GM18519 (cell line): ENCODE results near the gene LSM8.
"Not testable (repeated sequence)": the region's sequence is repeated elsewhere in the genome, so short reads cannot be mapped to it uniquely, and the experiment has no call there.

Experiments
- ATAC-seq: cut with Tn5 transposase; IDR thresholded peaks from one replicate; pipeline ENCODE4 v1.9.1; 2021; ENCODE audit warnings: mild to moderate bottlenecking, moderate library complexity; ENCODE audit not compliant: unreplicated experiment, low FRiP score

LSM8 gene

DNA sequence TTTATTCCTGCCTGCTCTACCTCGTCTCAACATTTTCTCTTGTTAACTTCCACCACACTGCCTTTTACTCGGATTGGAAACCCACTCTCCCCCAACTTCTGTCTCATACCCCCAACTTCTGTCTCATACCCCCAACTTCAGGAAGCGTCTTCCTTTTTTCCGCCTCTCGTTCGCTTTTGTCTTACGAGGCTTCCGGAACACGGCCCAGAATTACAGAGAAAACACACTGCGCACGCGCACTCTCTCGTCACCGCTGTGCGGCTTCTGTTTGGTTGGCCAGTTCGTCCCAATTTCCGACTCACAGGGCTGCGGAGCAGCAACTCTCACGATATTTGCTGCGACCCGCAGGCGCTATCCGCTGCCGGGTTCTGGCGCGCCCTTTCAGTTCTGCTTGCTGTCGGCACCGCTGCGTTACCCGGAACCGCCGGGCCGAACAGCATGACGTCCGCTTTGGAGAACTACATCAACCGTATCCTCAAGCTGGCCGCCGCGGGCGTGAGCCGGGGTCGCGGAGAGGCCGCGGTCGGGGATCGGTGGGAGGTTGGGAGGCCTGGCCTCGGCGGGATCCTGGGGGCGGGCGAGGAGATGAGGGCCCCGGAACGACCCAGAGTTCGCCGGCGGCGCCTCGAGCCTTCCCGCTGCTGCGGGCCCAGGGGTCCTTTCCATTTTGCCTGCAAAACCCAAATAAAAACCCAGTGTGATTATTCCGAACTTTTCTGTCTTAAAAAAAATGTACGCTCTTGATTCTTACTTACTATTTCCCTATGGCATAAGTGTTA lies at the start of gene LSM8:
Gene LSM8, plus strand, starts transcription at position 379 of the 779 bp plus-strand sequence. Its CDS starts 60 bp downstream, at position 439.
- peak; percentile 97 for ATAC-seq

DNA sequence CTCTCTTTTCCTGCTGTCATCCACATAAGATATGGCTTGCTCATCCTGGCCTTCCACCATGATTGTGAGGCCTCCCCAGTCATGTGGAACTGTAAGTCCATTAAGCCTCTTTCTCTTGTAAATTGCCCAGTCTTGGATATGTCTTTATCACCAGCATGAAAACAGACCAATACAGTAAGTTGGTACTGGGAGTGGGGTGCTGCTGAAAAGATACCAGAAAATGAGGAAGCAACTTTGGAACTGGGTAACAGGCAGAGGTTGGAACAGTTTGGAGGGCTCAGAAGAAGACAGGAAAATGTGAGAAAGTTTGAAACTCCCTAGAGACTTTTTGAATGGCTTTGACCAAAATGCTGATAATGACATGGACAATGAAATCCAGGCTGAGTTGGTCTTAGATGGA lies 49.5 kb upstream of the LSM8 start:
- ATAC-seq, result not testable (repeated sequence)

DNA sequence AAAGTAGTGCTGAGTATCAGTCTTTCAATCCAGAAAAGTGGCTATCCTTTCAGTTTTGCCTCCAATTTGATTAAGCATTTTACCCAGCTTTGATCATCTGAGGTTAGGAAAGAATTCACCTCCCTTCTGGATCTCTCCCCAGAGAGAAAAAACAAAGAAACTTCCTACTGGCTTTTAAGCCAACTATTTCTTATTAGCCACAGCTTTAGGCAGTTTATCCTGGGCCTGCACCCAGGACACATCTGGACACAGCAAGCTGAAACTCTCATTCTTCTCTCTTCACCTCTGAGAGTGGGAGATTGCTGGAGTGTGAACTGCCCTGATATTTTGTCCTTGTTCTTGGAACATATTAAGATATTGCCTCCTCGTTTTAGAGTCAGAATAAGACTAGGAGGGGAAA lies 43.5 kb upstream of the LSM8 start:
- no peak for ATAC-seq

DNA sequence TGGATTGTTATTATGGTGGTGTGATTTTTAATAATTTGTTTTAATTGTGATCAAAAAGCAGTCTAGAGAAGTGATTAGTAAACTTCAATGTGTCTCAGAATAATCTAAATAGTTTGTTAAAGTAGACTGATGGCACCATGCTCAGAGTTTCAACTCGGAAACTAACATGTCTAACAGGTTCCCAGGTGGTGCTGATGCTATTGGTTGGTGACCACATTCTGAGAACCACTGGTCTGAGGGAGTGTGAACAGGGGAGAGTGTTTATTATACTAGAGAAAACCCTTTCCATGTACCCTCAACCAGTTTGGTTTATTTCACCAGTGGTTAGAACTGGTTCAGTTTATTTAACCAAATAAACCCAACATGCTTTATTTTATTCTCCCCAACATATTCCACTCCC lies 42.0 kb upstream of the LSM8 start:
- no peak for ATAC-seq

DNA sequence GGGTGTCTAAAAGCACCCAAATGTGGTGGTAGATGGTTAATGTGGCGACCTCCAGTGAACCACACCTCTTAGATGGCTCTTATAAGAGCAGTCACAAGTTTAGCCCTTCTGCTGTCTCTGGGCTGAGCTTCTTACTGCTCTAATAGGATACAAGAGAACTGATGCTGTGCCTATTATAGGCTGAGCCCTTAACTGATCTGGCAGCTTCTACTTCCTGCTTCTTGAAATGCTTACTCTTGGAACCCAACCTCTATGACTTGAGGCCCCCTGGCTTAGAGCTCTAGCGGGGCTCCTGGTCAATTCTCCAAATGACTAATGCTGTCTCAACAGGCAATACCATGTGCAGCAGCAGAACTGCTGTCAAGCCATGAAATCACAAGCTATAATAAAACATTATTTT lies 35.0 kb upstream of the LSM8 start:
- ATAC-seq, result peak; percentile 58

DNA sequence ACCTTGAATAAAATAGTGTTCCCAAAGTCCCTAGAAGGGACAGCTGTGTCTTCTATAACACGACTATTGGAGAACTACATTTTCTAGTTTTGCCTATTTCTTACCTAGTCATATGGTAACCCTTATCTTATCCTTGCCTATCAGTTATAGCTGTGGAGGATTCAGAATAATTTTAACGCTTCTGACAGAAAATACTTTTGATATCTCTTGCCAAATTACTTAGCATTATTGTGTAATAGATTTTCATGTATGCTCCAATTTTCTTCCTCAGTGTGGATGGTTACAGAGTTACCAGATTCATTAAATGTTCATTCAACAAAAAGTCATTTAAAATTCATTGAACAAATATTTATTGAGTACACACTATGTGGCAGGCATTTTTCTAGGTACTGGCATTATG lies 34.6 kb upstream of the LSM8 start:
- ATAC-seq, result no peak

DNA sequence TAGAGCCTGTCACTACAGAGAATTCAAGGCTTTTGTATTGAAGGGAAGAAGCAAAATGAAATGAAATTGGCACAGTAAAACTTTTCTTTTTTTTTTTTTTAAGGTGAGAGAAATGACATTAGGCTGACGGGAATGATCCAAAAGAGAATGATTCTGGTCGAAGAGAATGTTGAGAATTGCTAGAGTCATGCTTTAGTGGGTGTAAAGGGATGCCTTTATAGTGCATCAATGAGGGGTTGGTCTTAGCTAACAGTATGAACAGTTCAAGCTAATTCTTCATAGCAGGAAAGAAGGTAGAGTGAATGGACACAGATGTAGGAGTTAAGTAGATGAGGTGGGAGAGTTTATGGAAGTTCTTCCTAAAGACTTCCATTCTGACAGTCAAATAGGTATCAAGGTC lies 32.3 kb upstream of the LSM8 start:
- ATAC-seq, result no peak

DNA sequence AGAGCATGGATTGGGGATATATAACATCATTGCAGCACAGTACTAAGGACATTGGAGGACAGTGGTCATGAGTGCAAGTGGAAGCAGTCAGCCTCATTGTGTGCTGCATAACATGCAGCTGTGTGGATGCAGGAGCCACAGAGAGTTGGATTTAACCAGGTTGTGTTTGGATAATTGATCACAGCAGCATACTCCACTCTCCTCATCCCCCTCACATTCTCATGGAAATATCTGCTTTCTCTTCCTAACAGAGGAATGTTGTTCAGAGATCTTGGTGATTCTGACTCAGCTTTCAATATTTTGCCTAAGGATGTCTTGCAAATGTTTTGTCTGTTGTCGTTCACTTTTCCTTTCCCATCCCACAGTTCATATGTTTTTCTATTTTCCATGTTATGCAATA lies 31.8 kb upstream of the LSM8 start:
- no peak for ATAC-seq

DNA sequence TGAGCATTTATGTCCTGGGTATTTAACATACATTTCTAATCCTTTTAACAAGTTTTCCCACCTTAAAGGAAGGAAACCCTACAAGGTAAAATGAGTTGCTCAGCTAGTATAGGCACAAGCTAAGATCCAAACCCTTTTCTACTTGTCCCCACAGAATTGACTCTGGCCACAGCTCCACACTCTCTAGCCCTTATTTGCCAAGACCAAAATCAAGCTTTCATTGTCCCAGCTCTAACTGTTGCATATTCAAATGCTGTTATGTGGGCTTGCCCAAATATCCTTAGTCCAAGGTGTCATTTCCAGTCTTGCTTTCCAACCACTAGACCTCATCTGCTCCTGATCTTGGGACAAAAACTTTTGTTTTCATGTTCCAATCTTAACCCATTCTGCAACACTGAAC lies 31.3 kb upstream of the LSM8 start:
- no peak for ATAC-seq

DNA sequence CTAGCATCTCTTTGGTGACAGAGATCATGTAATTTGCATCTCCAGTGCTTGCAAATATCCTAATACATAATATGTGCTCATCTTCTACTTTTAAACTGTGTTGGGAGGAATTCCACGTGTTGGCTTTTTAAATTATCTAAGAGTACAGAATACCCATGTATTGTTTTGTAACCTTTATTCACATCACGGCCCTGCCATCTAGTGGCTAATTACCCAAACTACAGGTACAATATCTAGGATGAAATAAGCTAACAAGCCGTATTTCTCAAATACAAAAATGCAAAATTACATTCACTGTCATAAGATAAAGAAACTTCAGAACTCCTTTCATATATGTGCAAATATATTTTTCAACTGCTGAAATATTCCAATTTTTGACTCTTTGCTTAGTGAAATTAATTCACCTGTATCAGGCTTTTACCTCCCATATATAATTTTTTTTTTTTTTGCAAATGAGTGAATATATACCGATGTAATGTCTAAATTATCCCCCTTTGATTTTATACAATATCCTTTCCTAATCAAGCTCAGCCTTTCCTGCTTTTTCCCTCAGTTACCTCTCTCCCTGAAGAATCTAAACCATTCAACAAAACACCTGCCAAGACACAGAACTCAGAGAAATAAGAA lies 30.3 kb upstream of the LSM8 start:
- ATAC-seq, result no peak

DNA sequence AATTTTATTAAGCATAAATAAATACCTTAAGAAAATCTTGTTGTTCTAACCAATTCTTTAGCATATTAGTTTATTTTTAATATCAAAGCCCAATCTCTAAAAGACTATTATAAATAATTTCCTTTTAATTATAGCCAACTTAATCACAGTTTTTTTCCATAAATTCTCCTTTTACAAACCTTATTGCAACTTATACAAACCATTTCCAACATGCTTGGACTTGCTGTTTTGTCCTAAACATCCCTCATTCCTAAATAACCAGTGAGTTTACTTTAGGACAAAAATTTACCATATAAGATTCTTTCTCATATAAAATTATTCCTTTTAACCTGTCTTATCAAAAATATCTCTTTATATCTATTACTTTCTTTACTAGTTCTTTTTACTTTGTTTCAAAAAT lies 25.2 kb upstream of the LSM8 start:
- ATAC-seq, result no peak

DNA sequence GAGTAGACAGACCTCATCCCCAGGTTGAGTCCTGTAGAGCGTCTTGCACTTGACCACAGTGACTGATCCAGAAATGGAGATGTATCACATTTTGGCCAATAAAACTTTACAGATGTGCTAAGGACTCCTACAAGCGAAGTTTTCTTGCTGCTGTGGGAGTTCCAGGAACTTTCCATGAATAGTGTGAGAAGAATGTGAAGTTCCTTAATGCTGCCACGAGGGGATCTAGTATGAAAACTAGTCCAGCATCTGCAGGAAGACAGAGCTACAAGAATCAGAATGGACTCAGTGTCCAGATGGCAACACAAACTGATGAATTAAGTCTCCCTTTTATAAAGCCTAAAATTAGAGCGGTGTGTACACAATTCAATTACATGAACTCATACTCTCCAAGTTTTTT lies 14.8 kb upstream of the LSM8 start:
- ATAC-seq, result no peak

DNA sequence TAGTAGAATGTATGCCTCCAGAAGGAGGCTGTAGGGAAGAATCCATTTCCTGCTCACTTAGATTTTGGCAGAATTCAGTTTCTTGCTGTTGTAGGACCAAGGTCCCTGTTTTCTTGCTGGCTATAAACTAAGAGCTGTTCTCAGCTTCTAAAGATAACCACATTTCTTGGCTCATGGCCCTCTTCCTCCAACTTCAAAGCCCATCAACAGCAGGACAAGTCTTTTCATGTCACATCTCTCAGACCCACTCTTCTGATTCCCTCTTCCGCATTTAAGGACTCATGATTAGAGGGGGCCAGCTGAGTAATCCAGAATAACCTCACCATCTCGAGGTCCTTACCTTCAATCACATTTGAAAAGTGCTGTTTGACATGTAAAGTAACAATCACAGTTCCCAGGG lies 8.2 kb upstream of the LSM8 start:
- no peak for ATAC-seq

DNA sequence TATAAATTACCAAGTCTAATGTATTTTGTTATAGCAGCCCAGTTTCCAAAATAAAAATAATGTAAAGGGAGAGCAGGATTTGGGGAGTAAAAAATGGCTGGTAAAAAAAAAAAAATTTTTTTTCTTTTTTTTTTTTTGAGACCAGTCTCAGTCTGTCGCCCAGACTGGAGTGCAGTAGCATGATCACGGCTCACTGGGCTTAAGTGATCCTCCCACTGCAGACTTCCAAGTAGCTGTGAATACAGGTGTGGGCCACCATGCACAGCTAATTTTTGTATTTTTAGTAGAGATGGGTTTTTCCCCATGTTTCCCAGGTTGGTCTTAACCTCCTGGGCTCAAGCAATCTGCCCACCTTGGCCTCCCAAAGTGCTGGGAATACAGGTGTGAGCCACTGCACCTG lies 4.8 kb upstream of the LSM8 start:
- no peak for ATAC-seq

DNA sequence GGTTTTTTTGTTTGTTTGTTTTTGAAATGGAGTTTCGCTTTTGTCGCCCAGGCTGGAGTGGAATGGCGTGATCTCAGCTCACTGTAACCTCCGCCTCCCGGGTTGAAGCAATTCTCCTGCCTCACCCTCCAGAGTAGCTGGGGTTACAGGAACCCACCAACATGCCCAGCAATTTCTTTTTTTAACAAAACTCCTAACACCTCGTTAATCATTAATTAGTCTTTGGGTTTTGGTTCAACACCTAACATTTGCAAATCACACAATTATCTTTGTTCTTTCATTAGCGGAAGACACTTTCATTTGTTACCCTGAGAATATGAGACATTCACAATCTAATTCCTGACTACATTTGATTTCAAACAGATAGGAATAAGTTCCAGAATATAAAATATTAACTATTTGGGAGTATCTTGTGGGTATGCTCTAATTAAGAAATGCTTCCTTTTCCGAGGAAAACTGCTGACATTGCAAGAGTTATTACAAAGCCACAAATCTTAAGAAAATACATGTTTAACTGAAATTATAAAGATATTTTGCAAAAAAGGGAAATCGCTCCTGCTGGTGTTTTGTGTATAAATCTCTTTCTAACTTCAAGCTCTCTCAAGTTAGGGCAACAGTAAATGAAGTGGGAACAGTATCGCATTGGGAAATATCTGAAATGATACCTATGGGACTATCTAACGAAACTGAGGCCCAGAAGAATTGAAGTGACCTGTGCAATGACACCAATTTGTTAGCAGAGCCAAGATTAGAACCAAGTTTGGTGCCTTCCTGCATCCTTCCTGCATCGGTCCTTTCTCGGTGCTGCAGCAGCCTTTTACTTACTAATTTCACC lies 1.2 kb upstream of the LSM8 start:
- no peak for ATAC-seq

DNA sequence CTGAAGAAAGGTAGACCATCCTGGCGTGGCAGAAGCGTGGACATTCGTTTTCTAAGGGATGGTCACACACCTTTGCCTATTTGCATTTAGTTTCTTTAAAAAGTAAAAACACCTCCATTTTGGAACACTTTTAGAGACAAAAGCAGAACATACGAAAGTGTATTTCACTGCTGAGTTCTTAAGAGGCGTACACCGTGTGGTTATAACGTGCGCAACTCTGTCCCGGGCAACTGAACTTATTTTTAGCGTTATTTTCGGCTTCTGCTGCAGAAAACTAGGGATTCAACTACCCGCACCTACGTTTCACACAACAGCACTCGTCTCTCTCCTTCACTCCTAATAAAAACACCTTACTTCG lies 557 bp upstream of the LSM8 start:
- ATAC-seq, result no peak

DNA sequence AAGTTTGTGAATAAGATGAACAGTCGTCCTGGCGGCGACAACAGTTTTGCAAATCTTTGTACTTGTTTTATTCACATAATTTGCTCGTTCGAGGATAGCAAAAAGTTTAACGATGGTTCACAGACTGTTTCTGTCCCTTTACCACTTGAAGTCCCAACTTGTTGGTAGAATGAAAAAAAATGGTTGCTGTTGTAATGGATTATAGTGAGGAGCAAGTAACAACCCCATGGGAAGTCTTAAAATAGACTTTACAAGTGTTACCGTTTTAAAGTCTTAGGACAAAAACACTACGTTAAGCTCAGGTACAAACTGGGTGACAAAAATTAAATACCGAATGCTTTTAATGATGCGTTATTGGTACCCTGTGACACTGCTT lies 589 bp downstream of the LSM8 start:
- ATAC-seq, result no peak

DNA sequence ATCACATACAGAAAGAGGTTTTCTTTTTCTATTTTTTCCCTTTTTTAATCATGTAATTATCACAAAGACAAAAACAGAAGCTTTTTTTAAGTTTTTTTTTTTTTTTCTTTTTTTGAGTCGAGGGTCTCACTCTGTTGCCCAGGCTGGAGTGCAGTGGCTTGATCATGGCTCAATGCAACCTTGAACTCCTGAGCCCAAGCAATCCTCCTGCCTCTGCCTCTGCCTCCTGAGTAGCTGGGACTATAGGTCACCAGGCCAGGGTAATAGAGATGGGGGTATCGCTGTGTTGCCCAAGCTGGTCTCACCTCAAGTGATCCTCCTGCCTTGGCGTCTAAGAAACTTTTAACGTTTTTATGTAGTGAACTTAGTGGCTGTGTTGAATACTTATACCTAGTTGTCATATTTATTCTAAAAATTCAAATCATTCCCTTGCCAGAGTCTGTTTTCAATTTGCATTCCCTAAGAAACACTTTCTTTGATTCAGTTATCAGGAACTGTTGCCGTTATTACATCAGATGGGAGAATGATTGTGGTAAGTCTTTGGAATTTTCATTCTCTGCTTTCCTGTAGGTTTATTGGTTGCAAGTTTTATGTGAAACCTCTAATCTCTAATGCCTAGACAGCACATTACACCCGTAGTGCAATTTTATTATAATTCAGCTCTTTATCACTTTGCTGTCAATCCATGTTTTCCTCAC lies 1.3 kb downstream of the LSM8 start:
- no peak for ATAC-seq

DNA sequence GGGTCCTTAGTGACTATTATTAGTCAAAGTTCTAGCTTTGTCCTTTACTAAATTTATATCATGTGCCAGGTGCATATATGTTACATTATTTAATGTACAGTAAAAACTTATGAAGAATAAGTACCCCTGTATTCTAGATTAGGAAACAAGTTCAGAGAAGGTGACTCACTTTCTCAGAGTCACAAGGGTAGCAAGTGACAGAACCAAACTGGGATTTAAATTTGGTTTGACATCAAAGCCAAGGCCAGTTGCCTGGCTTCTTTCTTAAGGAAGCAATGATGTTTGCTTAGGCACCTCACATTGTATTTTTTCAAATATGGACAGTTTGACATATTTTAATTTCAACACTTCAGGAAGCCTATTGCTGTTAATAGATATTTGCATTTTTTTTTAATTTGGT lies 2.5 kb downstream of the LSM8 start:
- ATAC-seq, result no peak

DNA sequence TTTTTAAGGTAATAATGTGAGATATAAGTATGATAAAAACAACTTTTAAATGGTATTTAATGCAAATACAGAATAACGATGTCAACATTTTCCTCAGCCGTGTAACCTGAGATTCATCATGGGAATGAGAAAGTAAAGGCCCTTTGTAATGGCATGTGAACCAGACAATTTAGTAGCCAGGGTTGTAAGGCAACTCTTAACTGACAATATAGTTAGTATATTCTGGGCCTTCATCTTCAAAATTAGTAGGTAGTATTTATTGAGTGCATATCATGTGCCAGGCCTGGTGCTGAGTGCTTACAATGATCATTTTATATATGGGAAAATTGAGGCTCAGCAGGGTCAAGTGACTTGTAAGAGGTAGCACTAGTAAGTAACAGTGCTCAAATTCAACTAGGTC lies 10.6 kb downstream of the LSM8 start:
- no peak for ATAC-seq

DNA sequence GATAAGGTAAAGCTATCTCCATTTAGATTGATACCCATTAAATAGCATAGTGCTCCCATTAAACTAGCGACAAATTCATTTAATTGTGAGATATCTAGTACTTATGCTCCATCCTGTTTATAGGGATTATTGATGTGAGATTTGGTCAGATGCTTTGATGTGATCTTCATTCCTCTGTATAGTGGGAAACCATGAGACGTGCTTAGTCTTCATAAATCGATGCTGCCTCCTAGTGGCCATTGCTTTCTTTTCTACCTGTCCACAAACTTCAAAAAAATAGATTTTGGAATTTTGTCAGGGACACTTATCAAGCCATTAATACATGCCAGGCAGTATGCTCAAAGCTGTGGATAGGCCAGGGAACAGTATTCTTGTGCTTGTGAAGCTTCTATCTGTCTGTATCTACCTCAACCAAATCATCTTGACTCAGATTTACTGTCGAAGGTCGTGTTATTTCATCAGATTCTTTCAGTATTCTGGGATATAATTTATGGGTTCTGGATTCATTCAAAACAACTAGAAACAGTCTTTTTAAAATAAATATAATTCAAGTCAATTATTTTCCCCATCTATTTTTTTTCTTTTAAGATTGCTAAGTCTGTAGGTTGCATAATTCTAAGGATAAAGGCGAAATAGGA lies 12.0 kb downstream of the LSM8 start:
- ATAC-seq, result peak; percentile 75
